ENCODE results near the gene MND1.

The MND1 gene

DNA sequence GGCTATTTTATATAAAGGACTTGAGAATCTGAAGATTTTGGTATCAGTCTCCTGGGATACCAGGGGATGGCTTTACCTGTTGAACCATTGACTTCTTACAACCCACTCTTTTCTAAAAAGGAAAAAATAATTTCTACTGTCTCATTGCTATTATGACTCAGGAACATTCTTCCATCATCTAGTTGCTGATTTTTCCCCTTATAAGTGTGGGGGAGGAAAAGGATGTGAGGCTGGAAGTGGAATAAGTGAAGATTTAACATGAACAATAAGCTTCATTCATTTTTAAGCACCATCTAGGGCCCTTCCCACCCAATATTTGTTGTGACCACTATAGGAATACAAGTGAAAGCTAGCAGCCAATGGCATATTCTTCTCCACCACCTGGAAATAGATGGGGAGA lies 10.6 kb upstream of the MND1 start:
- no peak for DNase-seq
- TF ChIP-seq POLR2A (IDR thresholded peaks at IDR 0.05; ENCODE audit: low read length) (no peak), GATA1 (IDR thresholded peaks at IDR 0.05; ENCODE audit: low read depth, low read length) (no peak)

DNA sequence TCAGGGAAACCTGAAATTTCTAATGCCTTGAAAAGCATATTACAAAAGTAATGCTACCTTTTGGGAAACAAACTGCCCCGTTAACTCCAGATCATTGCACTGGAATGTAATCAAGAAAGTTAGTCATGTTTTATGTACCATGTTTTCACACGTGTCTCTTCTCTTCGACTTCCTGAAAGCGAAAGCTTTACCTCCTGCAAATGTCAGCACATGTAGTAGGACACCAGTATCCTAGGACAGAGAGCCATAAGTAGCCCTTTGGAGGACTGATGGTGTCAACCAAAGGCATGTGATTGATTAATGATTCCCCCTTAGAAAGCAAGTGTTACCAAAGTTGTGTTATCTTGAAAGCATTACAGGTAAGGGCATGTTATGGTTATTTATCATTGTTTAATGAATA lies 8.8 kb upstream of the MND1 start:
- TF ChIP-seq POLR2A (IDR thresholded peaks at IDR 0.05; ENCODE audit: low read length) (no peak), GATA1 (IDR thresholded peaks at IDR 0.05; ENCODE audit: low read depth, low read length) (no peak)

GRCh38 chr4:153337686-153338085 lies 6.8 kb upstream of the MND1 start:
- DNase-seq, result no peak
- no peak for TF ChIP-seq POLR2A (IDR thresholded peaks at IDR 0.05; ENCODE audit: low read length)
- no peak for TF ChIP-seq GATA1 (IDR thresholded peaks at IDR 0.05; ENCODE audit: low read depth, low read length)

More for the DNA sequence above, 8.8 kb upstream of the MND1 start:
- no peak for DNase-seq

DNA sequence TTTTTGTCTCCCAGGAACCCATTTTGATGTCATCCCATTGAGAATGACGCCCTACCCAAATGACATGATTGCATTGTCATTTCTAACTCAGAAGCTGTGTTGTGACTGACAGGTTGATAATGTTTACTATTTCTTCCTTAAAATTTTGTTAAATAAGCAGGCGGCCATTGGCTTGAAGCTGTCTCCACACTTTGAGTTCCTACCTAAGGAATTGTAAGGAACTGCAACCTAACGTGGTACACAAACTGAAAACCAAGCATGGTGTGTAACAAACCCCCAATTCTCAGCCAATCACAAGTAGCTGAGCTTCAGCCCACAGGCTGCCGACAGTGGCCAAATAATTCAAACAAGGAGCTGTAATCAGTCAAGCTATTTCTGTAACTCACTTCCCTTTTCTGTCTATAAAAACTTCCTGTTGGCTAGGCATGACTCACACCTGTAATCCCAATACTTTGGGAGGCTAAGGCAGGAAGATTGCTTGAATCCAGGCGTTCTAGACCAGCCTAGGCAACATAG lies 2.9 kb upstream of the MND1 start:
- no peak for DNase-seq
- TF ChIP-seq POLR2A (IDR thresholded peaks at IDR 0.05; ENCODE audit: low read length), result no peak
- no peak for TF ChIP-seq GATA1 (IDR thresholded peaks at IDR 0.05; ENCODE audit: low read depth, low read length)

DNA sequence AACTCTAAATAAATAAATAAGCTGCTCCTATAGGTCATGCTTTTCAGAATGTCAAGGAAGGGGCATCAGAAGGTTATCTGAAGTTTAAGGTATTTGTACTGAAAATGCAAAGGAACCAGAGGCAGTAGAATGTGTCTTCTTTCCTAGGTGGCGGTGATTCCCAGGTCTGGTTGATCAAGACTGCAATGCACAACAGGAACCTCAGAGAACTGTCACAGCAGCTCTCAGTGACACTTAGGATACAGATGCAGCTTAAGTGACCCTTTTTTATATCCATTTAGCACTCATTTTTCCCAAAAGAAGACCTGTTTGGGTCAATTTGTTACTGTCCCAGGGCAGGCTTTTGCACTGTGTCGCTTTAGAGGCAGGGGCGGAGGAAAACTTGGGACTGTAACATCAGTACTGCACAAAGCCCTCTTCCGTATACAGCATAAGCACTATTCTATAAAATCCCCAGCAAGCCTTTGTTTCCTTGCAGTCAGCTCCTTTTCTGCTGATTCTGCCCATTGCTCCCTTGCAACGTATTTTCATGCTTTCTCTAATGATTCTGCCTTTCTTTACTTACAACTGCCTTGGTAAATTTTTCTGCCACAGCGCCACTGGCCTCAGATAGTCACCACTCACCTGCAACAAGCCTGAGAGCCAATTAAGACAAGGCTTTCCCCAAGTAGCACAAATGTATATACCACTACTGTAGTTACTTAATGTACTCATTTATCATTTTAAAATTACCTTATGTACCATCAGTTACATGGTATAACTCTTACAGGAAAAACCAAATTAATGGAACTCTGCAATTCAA lies 1.5 kb upstream of the MND1 start:
- TF ChIP-seq POLR2A (IDR thresholded peaks at IDR 0.05; ENCODE audit: low read length), result no peak
- TF ChIP-seq GATA1 (IDR thresholded peaks at IDR 0.05; ENCODE audit: low read depth, low read length), result no peak
- no peak for DNase-seq

DNA sequence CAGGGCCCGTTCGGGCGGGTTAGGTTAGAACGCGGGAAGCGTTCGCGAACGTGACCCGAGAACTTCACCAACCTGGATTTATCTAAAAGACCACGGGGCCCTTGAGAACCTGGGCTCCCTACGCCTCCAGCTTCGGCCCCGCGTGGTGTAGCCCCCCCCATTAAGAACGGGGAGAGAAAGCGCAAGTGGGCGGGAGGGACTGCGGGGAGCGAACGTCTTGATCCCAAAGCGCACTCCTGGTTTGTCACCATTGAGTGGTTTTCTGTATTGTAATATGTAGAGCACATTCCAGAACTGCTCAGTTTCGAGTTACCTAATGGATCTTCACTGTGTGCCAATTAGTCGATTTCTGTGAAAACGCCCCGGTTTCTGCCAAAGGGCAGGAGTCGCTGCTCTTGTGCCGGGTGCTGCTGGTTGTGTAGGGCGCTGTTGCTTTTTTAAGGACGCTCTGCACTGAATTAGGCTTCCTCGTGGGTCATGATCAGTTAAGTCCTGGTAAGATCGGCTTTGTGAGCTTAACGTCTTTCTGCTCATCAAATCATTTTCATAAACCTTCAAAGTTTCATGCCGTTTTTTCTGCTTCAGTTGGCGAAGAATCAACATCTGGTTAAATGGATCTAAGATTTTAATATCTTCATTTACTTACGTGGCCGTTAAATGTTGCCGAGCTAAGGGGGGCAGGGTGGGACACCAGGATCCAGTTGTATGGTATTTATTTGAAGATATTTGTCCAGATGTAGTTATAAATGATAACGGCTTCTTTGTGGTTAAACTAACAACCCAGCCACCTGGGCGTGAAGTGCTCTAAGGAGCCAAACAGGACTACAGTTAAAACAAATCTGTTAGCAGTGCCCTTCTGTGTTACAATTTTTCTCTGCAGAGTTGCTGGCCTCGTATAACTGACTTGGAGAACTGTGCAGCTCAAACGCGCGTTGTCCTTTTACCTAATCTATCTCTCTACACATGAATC lies 809 bp downstream of the MND1 start:
- TF ChIP-seq GATA1 (IDR thresholded peaks at IDR 0.05; ENCODE audit: low read depth, low read length) (no peak), POLR2A (IDR thresholded peaks at IDR 0.05; ENCODE audit: low read length) (peak; percentile 13)
- DNase-seq, result peak; percentile 82 to 83

- no peak for DNase-seq
- TF ChIP-seq POLR2A (IDR thresholded peaks at IDR 0.05; ENCODE audit: low read length) (no peak), GATA1 (IDR thresholded peaks at IDR 0.05; ENCODE audit: low read depth, low read length) (no peak)
Observed at GRCh38 chr4:153346031-153346430, 1.5 kb downstream of the MND1 start.

- DNase-seq, result no peak
- TF ChIP-seq GATA1 (IDR thresholded peaks at IDR 0.05; ENCODE audit: low read depth, low read length), result no peak
- TF ChIP-seq POLR2A (IDR thresholded peaks at IDR 0.05; ENCODE audit: low read length), result no peak
Observed at GRCh38 chr4:153346563-153346962, 2.1 kb downstream of the MND1 start.

GRCh38 chr4:153347117-153347516 lies 2.6 kb downstream of the MND1 start:
- DNase-seq, result no peak
- TF ChIP-seq GATA1 (IDR thresholded peaks at IDR 0.05; ENCODE audit: low read depth, low read length) (no peak), POLR2A (IDR thresholded peaks at IDR 0.05; ENCODE audit: low read length) (no peak)

GRCh38 chr4:153348006-153348405 lies 3.5 kb downstream of the MND1 start:
- peak; percentile 40 to 66 for DNase-seq
- no peak for TF ChIP-seq POLR2A (IDR thresholded peaks at IDR 0.05; ENCODE audit: low read length)
- TF ChIP-seq GATA1 (IDR thresholded peaks at IDR 0.05; ENCODE audit: low read depth, low read length), result no peak

DNA sequence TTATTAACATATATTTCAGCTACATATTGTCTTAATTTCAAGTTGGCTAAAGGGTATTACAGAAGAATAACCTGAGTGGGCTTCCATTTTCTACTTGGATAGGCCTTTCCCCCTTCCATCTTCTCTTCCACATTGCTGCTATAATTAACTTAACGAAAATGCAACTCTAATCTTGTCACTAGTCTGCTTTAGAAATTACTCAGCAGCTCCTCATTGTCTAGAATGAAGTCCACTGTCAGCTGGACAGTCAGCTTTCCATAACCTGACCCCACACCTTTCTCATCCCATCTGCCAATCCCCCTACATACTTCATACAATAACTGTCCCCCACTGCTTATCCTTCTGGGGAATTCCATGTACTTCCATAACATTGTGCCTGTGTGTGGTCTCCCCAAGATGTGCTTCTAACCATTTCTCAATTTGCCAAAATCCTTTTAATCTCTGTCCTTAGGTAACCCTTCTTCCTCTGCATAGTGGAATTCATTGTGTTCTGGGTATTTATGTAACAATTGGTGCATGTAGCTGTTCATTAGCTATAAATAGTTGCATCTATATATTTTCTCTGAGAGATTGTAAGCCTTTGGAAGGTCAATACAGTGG lies 4.8 kb downstream of the MND1 start:
- DNase-seq, result no peak
- TF ChIP-seq POLR2A (IDR thresholded peaks at IDR 0.05; ENCODE audit: low read length), result no peak
- no peak for TF ChIP-seq GATA1 (IDR thresholded peaks at IDR 0.05; ENCODE audit: low read depth, low read length)

DNA sequence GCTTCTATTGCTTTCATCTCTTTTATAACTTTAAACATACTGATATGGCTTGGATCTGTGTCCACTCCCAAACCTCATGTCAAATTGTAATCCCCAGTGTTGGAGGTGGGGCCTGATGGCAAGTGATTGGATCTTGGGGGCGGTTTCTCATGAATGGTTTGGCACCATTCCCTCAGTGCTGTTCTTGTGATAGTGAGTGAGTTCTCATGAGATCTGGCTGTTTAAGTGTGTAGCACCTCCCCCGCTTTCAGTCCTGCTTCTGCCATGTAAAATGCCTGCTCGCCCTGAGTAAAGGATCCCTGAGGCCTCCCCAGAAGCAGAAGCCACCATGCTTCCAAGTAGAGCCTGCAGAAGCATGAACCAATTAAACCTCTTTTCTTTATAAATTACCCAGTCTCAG lies 17.7 kb downstream of the MND1 start:
- peak; percentile 89 to 97 for DNase-seq
- TF ChIP-seq POLR2A (IDR thresholded peaks at IDR 0.05; ENCODE audit: low read length) (no peak), GATA1 (IDR thresholded peaks at IDR 0.05; ENCODE audit: low read depth, low read length) (no peak)

- TF ChIP-seq POLR2A (IDR thresholded peaks at IDR 0.05; ENCODE audit: low read length) (no peak), GATA1 (IDR thresholded peaks at IDR 0.05; ENCODE audit: low read depth, low read length) (no peak)
- DNase-seq, result no peak
Observed at GRCh38 chr4:153364061-153364460, 19.6 kb downstream of the MND1 start.

DNA sequence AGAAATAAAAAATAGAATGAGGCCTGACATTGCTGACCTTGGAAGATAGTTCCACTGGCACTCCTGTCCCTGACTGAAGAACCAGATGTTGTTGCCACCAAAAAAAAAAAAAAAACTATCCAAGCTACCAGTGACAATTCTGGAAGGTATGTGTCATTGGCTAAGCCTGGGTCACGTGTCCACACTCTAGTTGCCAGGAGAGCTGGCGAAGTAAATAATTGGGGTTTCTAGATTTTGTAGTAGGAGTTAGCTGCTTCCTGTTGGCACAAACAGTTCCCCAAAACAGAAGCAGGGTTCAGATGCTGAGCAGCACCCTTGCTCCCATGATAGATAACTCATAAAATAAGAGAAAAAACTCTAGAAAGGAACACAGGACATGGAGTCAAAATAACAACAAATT lies 20.5 kb downstream of the MND1 start:
- TF ChIP-seq GATA1 (IDR thresholded peaks at IDR 0.05; ENCODE audit: low read depth, low read length) (no peak), POLR2A (IDR thresholded peaks at IDR 0.05; ENCODE audit: low read length) (no peak)
- DNase-seq, result peak in 1 of 2 experiments; percentile 25

Data from erythroblast (primary cell).